Measurements from ENCODE around the gene ATP8A2. TPM values are rescaled to one million over a fixed set of nuclear protein-coding genes. Genes with fewer than 3 reads are reported as not detected.
"Not testable (repeated sequence)": the region's sequence is repeated elsewhere in the genome, so short reads cannot be mapped to it uniquely, and the experiment has no call there.

The ATP8A2 gene
- total RNA-seq, 1 donor from 2014 or later, result 0.16 TPM

- Mint-ChIP-seq H3K4me1 (ENCODE audit: low read depth) (peaks cover 2% of the 10 kb centered on the region), H3K4me3 (ENCODE audit: low read depth) (no peak overlapping the region), H3K27ac (no peak overlapping the region), H3K9me3 (peaks cover 14% of the 10 kb centered on the region), H3K27me3 (ENCODE audit: low read depth) (peaks cover 7% of the 10 kb centered on the region), H3K36me3 (ENCODE audit: low read depth) (peaks cover 5% of the 10 kb centered on the region)
- intact Hi-C loops (cut with micrococcal nuclease), result no loop called here
- DNase-seq (ENCODE audit: low spot score), result no peak
Measured at GRCh38 chr13:25816239-25816638, 444.5 kb downstream of the ATP8A2 start.

GRCh38 chr13:25819856-25820530 is 448.2 kb downstream of the ATP8A2 start:
- no peaks in the 10 kb centered on the region for H3K36me3 Mint-ChIP-seq (ENCODE audit: low read depth)
- no peak overlapping the region for H3K4me3 Mint-ChIP-seq (ENCODE audit: low read depth)
- intact Hi-C loops (cut with micrococcal nuclease), result no loop called here
- no peak overlapping the region for H3K27ac Mint-ChIP-seq
- H3K9me3 Mint-ChIP-seq, result no peaks in the 10 kb centered on the region
- DNase-seq (ENCODE audit: low spot score), result no peak
- H3K4me1 Mint-ChIP-seq (ENCODE audit: low read depth), result peaks cover 2% of the 10 kb centered on the region
- peaks cover 17% of the 10 kb centered on the region for H3K27me3 Mint-ChIP-seq (ENCODE audit: low read depth)

GRCh38 chr13:25821776-25822175 is 450.0 kb downstream of the ATP8A2 start:
- H3K4me3 Mint-ChIP-seq (ENCODE audit: low read depth), result no peak overlapping the region
- H3K27ac Mint-ChIP-seq, result no peak overlapping the region
- peaks cover 15% of the 10 kb centered on the region for H3K27me3 Mint-ChIP-seq (ENCODE audit: low read depth)

GRCh38 chr13:25827221-25827620 is 455.4 kb downstream of the ATP8A2 start:
- not testable (repeated sequence) for H3K4me3 Mint-ChIP-seq (ENCODE audit: low read depth); H3K36me3 Mint-ChIP-seq (ENCODE audit: low read depth); DNase-seq (ENCODE audit: low spot score); H3K4me1 Mint-ChIP-seq (ENCODE audit: low read depth); H3K27ac Mint-ChIP-seq; H3K9me3 Mint-ChIP-seq
- peaks cover 12% of the 10 kb centered on the region for H3K27me3 Mint-ChIP-seq (ENCODE audit: low read depth)
- intact Hi-C loops (cut with micrococcal nuclease), result loop anchor here (5.0 kb wide), 1 partner anchor 235 kb away; no protein-coding TSS in a partner anchor

More at GRCh38 chr13:25821776-25822175, 450.0 kb downstream of the ATP8A2 start:
- Mint-ChIP-seq H3K4me1 (ENCODE audit: low read depth) (peaks cover 2% of the 10 kb centered on the region), H3K36me3 (ENCODE audit: low read depth) (no peaks in the 10 kb centered on the region), H3K9me3 (no peaks in the 10 kb centered on the region)
- intact Hi-C loops (cut with micrococcal nuclease), result no loop called here
- no peak for DNase-seq (ENCODE audit: low spot score)

GRCh38 chr13:25827831-25828465 is 456.2 kb downstream of the ATP8A2 start:
- no peaks in the 10 kb centered on the region for H3K4me1 Mint-ChIP-seq (ENCODE audit: low read depth)
- intact Hi-C loops (cut with micrococcal nuclease), result loop anchor here (5.0 kb wide), 1 partner anchor 234 kb away; no protein-coding TSS in a partner anchor
- no peak overlapping the region for H3K4me3 Mint-ChIP-seq (ENCODE audit: low read depth)
- H3K27me3 Mint-ChIP-seq (ENCODE audit: low read depth), result peaks cover 12% of the 10 kb centered on the region
- DNase-seq (ENCODE audit: low spot score), result no peak
- no peaks in the 10 kb centered on the region for H3K9me3 Mint-ChIP-seq
- no peaks in the 10 kb centered on the region for H3K36me3 Mint-ChIP-seq (ENCODE audit: low read depth)
- H3K27ac Mint-ChIP-seq, result no peak overlapping the region

GRCh38 chr13:25833761-25834160 is 462.0 kb downstream of the ATP8A2 start:
- Mint-ChIP-seq H3K27me3 (ENCODE audit: low read depth) (peaks cover 15% of the 10 kb centered on the region), H3K4me1 (ENCODE audit: low read depth) (no peaks in the 10 kb centered on the region), H3K36me3 (ENCODE audit: low read depth) (no peaks in the 10 kb centered on the region), H3K4me3 (ENCODE audit: low read depth) (no peak overlapping the region), H3K27ac (no peak overlapping the region), H3K9me3 (no peaks in the 10 kb centered on the region)
- DNase-seq (ENCODE audit: low spot score), result no peak
- intact Hi-C loops (cut with micrococcal nuclease), result no loop called here

- H3K27me3 Mint-ChIP-seq (ENCODE audit: low read depth), result peaks cover 31% of the 10 kb centered on the region
- no peak for DNase-seq (ENCODE audit: low spot score)
- no peak overlapping the region for H3K27ac Mint-ChIP-seq
- H3K4me1 Mint-ChIP-seq (ENCODE audit: low read depth), result no peaks in the 10 kb centered on the region
- H3K4me3 Mint-ChIP-seq (ENCODE audit: low read depth), result no peak overlapping the region
- H3K9me3 Mint-ChIP-seq, result no peaks in the 10 kb centered on the region
- intact Hi-C loops (cut with micrococcal nuclease), result no loop called here
- no peaks in the 10 kb centered on the region for H3K36me3 Mint-ChIP-seq (ENCODE audit: low read depth)
Measured at GRCh38 chr13:25836574-25837336, 465.0 kb downstream of the ATP8A2 start.

GRCh38 chr13:25839371-25839770 is 467.6 kb downstream of the ATP8A2 start:
- Mint-ChIP-seq H3K4me1 (ENCODE audit: low read depth) (no peaks in the 10 kb centered on the region), H3K9me3 (no peaks in the 10 kb centered on the region), H3K4me3 (ENCODE audit: low read depth) (no peak overlapping the region), H3K27me3 (ENCODE audit: low read depth) (peaks cover 34% of the 10 kb centered on the region), H3K27ac (no peak overlapping the region), H3K36me3 (ENCODE audit: low read depth) (peaks cover 3% of the 10 kb centered on the region)
- intact Hi-C loops (cut with micrococcal nuclease), result no loop called here
- no peak for DNase-seq (ENCODE audit: low spot score)

- H3K27me3 Mint-ChIP-seq (ENCODE audit: low read depth), result peaks cover 32% of the 10 kb centered on the region
- DNase-seq (ENCODE audit: low spot score), result no peak
- H3K4me1 Mint-ChIP-seq (ENCODE audit: low read depth), result peaks cover 2% of the 10 kb centered on the region
- H3K27ac Mint-ChIP-seq, result no peak overlapping the region
- no peaks in the 10 kb centered on the region for H3K9me3 Mint-ChIP-seq
- no peak overlapping the region for H3K4me3 Mint-ChIP-seq (ENCODE audit: low read depth)
- peaks cover 3% of the 10 kb centered on the region for H3K36me3 Mint-ChIP-seq (ENCODE audit: low read depth)
- intact Hi-C loops (cut with micrococcal nuclease), result no loop called here
Measured at GRCh38 chr13:25840261-25840660, 468.5 kb downstream of the ATP8A2 start.

- DNase-seq (ENCODE audit: low spot score), result no peak
- H3K36me3 Mint-ChIP-seq (ENCODE audit: low read depth), result peaks cover 3% of the 10 kb centered on the region
- H3K4me3 Mint-ChIP-seq (ENCODE audit: low read depth), result no peak overlapping the region
- peaks cover 2% of the 10 kb centered on the region for H3K4me1 Mint-ChIP-seq (ENCODE audit: low read depth)
- H3K27ac Mint-ChIP-seq, result no peak overlapping the region
- intact Hi-C loops (cut with micrococcal nuclease), result no loop called here
- H3K27me3 Mint-ChIP-seq (ENCODE audit: low read depth), result peaks cover 32% of the 10 kb centered on the region
- H3K9me3 Mint-ChIP-seq, result no peaks in the 10 kb centered on the region
Measured at GRCh38 chr13:25840931-25841330, 469.2 kb downstream of the ATP8A2 start.

- Mint-ChIP-seq H3K27ac (no peak overlapping the region), H3K4me3 (ENCODE audit: low read depth) (no peak overlapping the region), H3K4me1 (ENCODE audit: low read depth) (peaks cover 26% of the 10 kb centered on the region), H3K9me3 (no peaks in the 10 kb centered on the region), H3K36me3 (ENCODE audit: low read depth) (peaks cover 3% of the 10 kb centered on the region), H3K27me3 (ENCODE audit: low read depth) (peaks cover 21% of the 10 kb centered on the region)
- no peak for DNase-seq (ENCODE audit: low spot score)
- intact Hi-C loops (cut with micrococcal nuclease), result no loop called here
Measured at GRCh38 chr13:25843692-25844091, 471.9 kb downstream of the ATP8A2 start.

- Mint-ChIP-seq H3K4me1 (ENCODE audit: low read depth) (peaks cover 32% of the 10 kb centered on the region), H3K27me3 (ENCODE audit: low read depth) (peaks cover 19% of the 10 kb centered on the region), H3K27ac (no peak overlapping the region), H3K4me3 (ENCODE audit: low read depth) (no peak overlapping the region), H3K9me3 (no peaks in the 10 kb centered on the region), H3K36me3 (ENCODE audit: low read depth) (peaks cover 3% of the 10 kb centered on the region)
- intact Hi-C loops (cut with micrococcal nuclease), result loop anchor here (5.0 kb wide), 1 partner anchor 43 kb away; no protein-coding TSS in a partner anchor
- DNase-seq (ENCODE audit: low spot score), result no peak
Measured at GRCh38 chr13:25844559-25845434, 473.0 kb downstream of the ATP8A2 start.
